HG02610 (cell line): Measurements from ENCODE around the gene CISD1.
A peak's percentile ranks its signal among the peaks of the same experiment; 100 is the strongest.
"Not testable (repeated sequence)": the region's sequence is repeated elsewhere in the genome, so short reads cannot be mapped to it uniquely, and the experiment has no call there.

ENCODE experiments used
- ATAC-seq: cut with Tn5 transposase; IDR thresholded peaks from one replicate; pipeline ENCODE4 v1.9.1; 2021; ENCODE audit warnings: mild to moderate bottlenecking, moderate library complexity; ENCODE audit not compliant: unreplicated experiment

CISD1 gene

DNA sequence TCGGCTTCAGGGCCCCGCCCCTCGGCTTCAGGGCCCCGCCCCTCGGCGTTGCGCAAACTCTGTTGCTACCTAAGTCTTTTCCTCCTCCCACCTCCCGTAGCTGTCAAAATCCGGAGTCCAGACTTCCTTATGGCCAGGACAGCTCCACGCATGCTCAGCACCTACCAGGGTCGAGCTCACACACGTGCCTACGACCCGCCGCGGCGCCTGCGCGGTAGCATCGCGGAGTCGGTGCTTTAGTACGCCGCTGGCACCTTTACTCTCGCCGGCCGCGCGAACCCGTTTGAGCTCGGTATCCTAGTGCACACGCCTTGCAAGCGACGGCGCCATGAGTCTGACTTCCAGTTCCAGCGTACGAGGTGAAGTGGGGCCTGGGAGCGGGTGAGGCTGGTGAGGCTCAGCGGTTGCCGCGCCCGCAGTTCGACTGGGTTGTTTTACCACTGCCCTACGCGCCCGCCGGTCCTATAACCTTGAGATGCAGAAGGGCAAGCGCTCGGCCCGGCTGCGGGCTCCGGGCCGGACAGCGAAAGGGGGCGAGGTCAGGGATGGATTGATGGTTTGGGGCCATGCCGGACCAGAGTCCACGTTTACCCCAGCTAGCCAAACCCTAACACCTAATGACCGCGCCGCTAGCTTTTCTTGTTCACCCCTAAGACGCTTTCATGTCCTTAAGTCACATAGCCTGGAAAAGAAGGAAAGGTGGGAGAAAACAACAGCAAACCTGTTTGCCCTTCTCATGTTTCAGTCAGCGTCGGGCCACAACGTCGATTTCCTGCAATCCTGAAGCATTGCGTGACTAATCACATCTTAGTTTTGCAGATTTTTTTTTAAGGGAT, at the start of gene CISD1:
Gene CISD1, plus strand, starts transcription at position 217 of the 836 bp plus-strand sequence. Its CDS starts 112 bp downstream, at position 329.
- ATAC-seq = peak; percentile 65

DNA sequence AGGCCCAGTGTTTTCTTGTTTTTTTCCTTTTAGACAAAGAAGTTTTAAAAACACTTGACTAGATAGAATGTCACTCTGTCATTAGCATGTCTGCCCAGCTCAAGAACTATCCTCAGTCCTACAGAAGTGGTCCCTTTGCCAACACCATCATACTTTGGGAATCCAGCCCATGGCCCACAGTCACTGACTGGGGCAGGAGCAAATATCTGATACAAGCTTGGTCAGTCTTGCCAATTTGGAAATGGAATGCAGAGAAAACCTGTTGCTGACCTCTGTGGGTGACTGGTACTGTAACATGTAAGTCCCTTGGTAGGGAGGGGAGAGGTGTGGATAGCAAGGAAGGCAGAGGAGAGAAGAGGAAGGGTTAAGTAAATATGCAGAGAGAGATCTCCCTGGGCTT, 49.1 kb upstream of the CISD1 start:
- no peak for ATAC-seq

DNA sequence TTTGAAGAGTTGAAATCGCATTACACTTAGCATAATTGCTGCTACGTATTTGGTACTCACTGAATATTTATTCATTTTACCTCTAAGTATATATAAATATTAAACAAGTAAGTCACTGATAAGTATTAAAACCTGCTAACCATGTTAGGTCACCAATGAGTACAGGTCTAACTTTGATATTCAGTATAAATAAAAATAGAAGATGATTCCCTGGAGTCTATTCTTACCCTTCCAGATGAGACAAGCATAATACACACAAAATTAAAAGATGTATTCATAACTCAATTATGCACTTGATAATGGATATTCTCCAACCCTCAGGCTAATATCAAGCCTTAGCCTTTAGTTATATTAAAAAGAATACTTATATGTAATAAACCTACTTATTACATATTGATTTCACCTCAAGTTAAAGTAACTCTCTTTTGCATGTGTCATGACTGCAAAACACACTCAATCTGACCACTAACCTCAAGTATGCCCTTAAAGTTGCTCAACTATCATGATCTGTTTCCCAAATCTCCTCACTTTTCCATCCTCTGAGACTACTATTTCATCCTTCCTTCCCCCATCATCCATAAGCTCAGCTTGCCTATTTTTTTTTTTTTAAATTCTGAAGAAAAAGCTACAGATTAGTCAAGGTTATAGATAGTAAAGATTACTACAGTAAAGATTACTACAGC, 48.1 kb upstream of the CISD1 start:
- ATAC-seq = no peak

DNA sequence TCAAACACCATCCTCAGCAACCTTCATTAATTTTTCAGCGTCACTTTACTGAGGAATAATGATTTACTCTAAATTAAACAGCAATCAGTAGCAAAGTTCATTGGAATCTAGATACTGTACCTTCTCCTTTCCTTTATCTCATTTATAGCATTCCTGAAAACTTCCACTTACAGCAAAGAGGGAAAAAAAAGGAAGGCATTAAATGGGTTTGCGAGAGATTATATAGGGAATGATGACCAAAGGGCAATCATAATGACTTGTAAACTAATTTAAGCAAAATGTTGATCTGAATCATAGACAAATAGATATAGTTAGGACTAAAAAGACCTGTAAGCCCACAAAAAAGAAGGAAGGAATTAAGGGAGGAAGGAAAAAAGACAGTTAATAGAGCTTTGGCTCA, 43.3 kb upstream of the CISD1 start:
- no peak for ATAC-seq

DNA sequence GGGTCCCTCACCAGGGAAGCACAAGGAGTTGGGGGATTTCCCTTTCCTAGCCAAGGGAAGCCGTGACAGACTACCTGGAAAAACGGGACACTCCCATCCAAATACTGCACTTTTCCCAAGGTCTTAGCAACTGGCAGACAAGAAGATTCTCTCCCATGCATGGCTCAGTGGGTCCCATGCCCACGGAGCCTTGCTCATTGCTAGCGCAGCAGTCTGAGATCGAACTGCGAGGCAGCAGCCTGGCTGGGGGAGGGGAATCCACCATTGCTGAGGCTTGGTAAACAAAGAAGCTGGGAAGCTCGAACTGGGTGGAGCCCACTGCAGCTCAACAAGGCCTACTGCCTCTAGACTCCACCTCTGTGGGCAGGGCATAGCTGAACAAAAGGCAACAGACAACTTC, 39.1 kb upstream of the CISD1 start:
- not testable (repeated sequence) for ATAC-seq

DNA sequence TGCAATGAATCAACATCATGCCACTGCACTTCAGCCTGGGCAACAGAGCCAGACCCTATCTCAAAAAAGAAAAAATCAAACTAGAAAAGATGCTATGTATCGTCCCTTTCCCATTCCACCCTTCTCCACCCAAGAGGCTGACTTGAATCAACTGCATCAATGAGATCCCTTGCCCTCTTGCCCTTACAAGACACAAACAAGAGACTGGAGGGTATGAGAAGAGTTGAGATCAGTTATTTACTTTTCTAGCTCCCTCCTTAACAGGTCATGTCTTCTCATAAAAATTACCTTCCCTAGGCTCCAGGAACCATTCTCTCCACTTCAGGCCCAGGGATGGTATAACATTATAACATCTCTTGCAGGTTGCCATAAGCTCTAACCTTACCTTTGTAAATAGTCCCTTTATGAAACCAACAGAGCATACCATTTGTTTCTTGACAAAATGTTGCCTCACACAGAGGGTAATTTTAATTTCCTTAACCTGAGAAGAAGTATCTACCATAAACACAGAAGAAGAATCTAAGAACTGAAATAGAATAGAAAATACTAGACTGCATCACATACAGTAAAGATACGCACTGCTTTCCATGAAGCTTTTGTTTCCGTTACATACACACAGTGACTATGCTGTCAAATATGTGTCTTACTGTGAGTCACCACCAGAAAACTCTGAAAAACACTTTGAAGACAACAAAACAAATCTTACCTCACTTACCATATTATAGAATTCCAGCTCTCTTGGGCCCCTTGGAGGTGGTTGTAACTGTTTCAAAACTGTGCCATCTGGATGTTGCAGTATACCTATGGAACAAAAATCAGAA, 31.7 kb upstream of the CISD1 start:
- ATAC-seq = no peak

DNA sequence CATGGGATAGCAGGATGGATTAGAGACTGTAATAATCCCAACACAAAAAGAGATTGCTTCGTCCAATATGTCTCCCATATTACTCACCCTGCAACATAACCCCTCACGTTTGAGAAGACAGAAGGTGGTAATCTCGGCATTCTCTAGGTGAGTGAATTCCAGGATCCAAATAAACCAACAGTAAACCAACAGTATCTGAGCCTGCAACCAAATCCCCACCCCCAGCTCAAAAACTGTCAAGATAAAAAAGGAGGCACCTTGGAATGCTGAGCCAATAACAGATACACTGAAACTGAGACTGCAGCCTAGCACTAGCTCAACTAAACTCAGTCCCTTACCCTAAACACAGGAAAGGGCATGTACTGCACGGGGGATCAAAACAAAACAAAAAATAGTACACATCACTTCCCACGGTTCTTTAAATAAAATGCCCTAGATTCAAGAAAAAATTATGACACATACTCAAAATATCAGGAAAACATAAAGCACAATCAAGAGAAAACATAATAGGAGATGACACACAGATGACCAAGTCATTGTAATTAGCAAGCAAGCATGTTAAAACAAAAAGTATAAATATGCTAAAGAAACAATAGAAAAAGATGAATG, 29.3 kb upstream of the CISD1 start:
- ATAC-seq = no peak

DNA sequence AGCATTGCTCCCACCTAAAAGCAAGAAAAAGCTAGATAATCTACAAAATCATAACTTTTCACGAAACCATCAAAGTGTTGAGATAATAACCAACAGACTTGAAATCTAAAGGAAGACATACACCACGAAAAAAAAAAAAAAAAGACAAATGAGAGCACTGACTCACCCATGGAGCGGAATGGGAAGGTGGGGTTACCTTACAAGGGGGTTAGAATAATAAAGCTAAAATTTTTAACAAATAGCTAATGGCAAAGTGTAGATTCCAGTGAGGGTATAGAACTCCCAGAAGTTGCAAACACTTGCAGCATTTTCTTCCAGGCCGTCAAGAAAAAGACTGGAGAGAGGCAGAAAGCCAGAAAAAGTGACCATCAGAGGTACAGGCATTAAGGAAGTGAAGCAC, 28.4 kb upstream of the CISD1 start:
- no peak for ATAC-seq

DNA sequence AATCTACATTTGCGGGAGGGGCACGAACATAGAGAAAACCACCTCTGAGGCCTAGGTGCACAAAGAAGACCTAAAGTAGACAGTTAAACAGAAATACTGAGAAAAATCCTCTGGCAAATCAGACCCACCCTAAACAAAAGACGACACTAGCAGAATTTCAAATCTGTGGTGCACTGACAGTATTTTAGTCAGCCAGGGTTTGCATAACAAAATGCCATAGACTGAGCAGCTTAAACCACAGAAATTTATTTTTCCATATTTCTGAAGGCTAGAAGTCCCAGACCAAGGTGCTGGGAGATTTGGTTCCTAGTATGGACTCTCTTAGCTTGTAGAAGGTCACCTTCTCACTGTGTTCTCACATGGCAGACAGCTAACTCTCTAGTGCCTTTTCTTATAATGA, 27.6 kb upstream of the CISD1 start:
- ATAC-seq = no peak

DNA sequence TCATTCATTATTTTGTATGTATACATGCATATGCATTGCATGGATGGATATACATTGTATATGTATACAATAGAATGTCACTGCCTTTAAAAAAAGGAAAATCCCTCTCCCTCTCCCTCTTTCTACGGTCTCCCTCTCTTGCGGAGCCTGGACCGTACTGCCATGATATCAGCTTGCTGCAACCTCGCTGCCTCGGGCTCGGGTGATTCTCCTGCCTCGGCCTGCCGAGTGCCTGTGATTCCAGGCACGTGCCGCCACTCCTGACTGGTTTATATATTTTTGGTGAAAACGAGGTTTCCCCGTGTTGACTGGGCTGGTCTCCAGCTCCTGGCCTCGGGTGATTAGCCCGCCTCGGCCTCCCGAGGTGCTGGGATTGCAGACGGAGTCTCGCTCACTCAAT, 25.7 kb upstream of the CISD1 start:
- no peak for ATAC-seq

DNA sequence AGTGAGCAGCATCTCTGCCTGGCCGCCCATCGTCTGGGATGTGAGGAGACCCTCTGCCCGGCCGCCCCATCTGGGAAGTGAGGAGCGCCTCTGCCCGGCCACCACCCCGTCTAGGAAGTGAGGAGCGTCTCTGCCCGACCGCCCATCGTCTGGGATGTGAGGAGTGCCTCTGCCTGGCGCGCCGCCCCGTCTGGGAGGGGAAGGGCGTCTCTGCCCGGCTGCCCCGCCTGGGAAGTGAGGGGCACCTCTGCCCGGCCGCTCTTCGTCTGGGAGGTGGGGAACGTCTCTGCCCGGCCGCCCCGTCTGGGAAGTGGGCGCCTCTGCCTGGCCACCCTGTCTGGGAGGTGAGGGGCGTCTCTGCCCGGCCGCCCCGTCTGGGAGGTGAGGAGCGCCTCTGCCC, 25.2 kb upstream of the CISD1 start:
- not testable (repeated sequence) for ATAC-seq

DNA sequence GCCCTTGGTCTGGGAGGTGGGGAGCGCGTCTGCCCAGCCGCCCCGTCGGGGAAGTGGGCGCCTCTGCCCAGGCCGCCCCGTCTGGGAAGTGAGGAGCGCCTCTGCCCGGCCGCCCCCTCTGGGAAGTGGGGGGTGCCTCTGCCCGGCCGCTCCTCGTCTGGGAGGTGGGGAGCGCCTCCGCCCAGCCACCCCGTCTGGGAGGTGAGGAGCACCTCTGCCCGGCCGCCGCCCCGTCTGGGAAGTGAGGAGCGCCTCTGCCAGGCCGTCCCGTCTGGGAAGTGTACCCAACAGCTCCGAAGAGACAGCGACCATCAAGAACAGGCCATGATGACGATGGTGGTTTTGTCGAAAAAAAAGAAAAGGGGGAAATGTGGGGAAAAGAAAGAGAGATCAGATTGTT, 24.7 kb upstream of the CISD1 start:
- not testable (repeated sequence) for ATAC-seq

DNA sequence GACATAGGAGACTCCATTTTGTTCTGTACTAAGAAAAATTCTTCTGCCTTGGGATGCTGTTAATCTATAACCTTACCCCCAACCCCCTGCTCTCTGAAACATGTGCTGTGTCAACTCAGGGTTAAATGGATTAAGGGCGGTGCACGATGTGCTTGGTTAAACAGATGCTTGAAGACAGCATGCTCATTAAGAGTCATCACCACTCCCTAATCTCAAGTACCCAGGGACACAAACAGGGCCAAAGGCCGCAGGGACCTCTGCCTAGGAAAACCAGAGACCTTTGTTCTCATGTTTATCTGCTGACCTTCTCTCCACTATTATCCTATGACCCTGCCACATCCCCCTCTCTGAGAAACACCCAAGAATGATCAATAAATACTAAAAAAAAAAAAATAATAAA, 24.3 kb upstream of the CISD1 start:
- ATAC-seq = not testable (repeated sequence)

DNA sequence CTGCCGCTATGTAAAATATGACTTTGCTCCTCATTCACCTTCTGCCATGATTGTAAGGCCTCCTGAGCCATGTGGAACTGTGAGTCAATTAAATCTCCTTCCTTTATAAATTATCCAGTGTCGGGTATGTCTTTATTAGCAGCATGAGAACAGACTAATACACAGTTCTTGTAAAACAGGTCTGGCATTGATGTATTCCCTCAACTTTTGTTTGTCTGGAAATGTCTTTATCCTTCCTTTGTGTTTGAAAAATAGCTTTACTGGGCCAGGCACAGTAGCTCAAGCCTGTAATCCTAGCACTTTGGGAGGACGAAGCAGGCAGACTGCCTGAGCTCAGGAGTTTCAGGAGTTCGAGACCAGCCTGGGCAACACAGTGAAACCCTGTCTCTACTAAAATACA, 15.8 kb upstream of the CISD1 start:
- ATAC-seq = no peak

DNA sequence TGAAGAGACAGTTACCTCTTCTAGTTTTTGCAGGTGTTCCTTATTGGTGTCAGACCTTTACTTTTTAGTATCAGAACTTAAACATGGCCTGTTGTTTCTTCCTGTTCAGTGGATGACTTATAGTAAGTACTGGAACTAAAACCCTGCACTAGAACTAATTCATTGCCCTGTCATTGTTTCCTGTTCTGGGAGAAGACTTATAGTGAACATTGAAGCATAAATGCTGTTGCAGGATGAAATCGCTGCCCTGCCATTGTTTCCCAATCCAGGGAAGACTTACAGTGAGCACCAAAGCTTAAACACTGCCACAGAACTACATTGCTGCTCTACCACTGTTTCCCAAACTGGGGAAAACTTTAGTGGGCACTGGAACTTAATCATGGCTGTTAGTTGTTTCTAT, 14.3 kb upstream of the CISD1 start:
- ATAC-seq = no peak

DNA sequence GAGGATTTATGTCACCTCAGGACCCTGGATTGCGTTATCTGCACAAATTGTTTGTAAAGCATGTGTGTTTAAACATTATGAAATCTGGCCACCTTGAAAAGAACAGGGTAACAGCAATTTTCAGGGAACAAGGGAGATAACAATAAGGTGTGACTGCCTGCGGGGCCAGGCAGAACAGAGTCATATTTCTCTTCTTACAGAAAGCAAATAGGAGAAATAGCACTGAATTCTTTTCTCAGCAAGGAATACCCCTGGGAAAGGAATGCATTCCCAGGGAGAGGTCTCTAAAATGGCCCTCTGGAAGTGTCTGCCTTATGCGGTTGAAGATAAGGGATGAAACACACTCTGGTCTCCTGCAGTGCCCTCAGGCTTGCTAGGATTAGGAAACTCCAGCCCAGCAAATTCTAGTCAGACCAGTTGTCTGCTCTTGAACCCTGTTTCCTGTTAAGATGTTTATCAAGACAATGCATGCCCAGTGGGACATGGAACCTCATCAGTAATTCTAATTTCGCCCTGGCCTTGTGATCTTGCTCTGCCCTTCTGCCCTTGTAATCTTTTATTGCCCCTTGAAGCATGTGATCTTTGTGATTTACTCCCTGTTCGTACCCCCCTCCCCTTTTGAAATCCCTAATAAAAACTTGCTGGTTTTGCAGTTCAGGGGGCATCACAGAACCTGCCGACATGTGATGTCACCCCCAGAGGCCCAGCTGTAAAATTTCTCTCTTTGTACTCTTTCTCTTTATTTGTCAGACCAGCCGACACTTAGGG, 12.8 kb upstream of the CISD1 start:
- not testable (repeated sequence) for ATAC-seq

DNA sequence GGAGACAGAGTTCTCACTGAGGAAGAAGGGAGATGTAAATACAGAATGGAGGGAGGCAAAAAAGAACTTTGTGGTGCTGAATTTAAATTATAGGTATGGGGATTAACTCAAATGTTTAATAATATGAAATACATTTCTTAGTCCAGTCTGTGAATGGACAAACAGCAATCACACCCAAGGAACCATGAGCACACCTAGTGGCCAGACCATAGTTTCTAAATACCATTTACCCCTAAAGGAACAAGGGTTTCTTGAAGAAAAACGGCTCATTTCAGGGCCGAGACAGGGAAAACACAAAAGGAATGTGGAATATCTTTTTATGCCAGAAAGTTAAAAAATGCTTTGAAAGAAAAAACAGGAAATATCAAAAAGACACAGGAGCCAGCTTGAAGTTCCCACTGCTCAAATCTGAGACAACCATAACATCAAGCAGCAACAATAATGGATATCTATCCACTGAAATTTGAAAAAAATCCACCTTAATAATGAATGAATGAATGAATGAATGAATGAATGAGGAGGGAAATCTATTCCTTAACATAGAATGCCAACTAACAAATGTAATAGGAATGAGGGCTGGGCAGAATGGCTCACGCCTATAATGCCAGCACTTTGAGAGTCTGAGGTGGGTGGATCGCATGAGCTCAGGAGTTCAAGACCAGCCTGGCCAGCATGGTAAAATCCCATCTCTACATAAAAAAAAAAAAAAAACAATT, 9.8 kb upstream of the CISD1 start:
- ATAC-seq = no peak

DNA sequence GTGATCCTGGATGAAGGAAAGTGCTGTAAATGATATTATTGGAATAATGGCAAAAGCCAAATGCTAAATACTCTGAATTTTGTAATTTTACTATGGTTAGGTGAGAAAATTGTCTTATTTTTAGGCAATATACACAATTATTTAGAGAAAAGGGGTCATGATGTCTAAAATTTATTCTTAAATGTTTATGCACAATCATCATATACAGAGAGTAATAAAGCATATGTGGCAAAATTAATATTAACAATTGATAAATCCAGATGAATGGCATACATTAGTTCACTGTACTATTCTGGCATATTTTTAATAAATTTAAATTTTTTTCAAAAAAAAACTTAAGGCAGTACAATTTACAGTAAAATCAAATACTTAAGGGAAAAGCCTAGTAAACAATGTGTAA, 8.6 kb upstream of the CISD1 start:
- ATAC-seq = no peak

DNA sequence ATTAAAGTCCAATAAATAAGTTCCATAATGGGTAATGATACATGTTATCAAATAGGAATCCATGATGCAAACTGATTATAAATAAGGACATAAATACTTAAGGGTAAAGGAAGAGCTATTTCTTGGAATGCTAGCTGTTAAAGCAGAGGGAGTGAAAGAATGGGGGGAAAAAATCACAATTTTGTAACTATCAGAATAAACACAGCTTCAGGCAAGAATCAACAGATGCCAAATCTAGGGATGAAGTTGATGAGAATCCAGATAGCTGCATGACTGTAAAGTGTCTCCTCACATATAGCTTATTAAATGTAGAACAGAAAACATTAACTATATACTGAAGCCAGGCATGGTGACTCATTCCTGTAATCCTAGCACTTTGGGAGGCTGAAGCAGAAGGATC, 6.2 kb upstream of the CISD1 start:
- ATAC-seq = no peak

DNA sequence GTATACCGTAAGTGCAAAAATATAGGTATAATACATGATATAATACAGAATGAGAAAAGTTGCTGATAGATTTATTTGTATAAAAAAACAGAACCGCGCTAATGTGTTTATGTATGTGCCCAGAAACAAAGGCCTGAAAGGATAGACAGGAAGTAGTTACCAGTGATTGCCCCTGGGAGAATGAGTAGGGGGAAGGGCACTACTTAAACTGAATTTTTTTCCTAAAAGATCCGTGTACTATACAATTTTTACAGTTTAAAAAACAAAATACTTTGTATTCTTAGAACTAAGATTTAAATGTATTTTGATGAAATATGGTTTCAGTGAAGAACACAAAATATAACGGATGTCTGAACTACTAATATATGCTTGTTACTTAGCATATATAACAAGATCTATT, 4.2 kb upstream of the CISD1 start:
- no peak for ATAC-seq
